ENCODE measurements around the gene INPP5F. TPM values are rescaled to one million over a fixed set of nuclear protein-coding genes. Genes with fewer than 3 reads are reported as not detected.
"Not testable (repeated sequence)": the region's sequence is repeated elsewhere in the genome, so short reads cannot be mapped to it uniquely, and the experiment has no call there.

Gene INPP5F
- total RNA-seq, 1 donor from 2014 or later = 19.0 TPM

DNA sequence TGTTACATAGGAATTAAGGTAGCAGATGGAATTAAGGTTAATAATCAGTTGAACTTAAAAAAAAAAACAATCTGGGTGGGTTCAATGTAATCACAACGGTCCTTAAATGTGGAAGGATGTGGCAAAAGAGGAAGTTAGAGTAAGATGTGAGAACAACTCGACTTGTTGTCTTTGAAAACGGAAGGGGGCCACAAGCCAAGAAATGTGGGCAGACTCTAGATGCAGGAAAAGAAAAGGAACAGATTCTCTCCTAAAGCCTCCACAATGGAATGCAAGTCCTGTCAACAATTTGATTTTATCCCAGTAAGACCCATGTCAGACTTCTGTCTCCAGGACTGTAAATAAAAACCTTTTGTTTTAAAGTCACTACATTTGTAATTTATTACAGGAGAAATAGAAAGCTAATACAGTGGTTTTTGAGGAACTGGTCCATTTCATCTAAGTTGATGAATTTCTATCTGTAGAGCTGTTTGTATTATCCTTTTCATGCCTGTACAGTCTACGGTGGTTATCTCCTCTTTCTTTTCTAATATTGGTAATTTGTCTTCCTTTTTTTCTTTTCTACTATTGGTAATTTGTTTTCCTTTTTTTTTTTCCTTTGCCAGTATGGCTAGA is 138.2 kb downstream of the INPP5F start:
- no peak for DNase-seq (ENCODE audit: low spot score)

DNA sequence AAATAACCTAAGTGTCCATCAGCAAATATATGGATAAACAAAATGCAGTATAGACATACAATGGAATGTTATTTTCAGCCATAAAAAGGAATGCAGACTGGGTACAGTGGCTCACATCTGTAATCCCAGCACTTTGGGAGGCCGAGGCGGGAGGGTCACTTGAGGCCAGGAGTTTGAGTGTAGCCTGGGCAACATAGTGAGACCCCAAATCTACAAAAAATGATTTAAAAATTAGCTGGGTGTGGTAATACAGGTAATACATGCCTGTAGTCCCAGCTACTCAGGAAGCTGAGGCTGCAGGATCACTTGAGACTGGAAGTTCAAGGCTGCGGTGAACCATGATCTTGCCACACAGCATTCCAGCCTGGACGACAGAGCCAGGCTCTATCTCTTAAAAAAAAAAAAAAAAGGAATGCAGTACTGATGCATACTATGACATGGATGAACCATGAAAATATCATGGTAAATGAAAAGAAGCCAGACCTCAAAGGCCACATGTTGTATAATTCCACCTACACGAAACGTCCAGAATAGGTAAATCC is 139.9 kb downstream of the INPP5F start:
- DNase-seq (ENCODE audit: low spot score) = no peak

DNA sequence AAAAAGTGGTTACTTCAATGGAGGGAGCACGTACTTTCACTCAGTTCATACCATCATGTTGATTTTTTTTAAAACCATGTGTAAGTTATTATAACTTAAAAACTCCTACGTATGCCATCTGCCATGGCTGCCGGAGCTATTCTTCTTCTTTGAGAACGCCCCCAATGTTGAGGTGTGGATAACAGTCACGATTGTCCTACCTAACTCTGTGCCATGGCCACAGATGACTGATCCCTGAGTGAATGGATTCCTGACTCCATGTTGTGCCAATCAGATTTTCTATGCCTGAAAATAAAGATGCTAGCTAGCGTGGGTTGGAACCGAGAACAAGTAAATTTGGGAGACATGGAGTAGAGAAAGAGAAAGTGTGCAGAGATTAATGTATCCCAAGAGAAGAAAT is 141.5 kb downstream of the INPP5F start:
- no peak for DNase-seq (ENCODE audit: low spot score)

DNA sequence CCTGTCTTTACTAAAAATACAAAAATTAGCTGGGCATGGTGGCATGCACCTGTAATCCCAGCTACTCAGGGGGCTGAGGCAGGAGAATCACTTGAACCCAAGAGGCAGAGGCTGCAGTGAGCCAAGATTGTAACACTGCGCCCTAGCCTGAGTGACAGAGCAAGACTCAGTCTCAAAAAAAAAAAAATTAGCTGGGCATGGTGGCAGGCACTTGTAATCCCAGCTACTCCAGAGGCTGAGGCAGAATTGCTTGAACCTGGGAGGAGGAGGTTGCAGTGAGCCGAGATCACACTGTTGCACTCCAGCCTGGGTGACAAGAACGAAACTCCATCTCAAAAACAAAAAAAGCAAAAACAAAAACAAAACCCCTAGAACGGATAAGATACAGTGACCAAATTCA is 143.5 kb downstream of the INPP5F start:
- not testable (repeated sequence) for DNase-seq (ENCODE audit: low spot score)

DNA sequence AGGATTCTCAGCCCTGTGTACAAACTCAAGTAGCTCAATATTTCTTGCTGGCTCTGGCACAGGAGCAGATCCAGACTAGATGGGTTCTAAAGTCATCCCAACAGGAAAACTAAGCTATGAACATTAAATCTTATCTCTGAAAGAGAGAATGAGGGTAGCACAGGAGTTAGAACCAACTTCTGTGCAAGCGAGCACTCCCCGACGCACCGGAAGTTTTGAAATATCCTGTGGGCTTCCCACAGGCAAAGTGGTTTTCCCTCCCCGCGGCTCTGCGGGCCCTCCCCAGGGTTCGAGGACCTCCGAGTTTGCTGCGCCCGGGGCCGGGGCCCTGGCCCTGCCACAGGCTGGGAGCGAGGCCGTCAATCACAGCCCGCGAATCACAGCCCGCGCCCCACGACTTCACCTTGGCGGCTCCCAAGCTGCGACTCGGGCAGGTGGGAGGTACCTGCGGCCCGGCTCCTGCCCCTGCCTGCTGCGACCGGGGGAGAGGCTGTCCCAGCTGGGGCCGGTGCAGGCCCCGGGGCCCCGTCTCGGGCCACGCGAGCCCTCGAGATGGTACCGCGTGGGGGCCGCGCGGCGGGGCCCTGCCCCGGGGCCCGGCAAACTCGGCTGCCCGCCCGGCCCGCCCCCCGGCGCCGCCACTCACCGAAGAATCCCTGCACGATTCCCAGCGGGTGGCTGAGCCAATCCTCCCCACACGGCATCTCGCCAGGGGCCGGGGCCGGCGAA is 146.2 kb downstream of the INPP5F start:
- DNase-seq (ENCODE audit: low spot score) = peak; percentile 54

DNA sequence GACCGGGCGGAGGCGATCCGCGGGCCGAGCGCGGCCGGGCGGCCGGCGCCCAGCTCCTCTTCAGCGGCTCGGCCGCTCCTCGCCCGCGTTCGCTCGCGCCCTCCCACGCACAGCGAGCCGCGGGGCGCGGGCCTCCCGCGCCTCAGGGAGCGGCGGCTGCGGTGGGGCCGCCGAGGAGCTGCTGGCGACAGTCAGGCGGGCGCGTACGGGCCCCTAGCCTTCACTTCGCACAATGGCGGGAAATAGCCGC is 146.7 kb downstream of the INPP5F start, which contains the start of gene MCMBP:
MCMBP (minus strand) TSS at position 234 of the 250 bp plus-strand sequence. CDS start 259 bp downstream, outside the sequence.
- DNase-seq (ENCODE audit: low spot score) = no peak

DNA sequence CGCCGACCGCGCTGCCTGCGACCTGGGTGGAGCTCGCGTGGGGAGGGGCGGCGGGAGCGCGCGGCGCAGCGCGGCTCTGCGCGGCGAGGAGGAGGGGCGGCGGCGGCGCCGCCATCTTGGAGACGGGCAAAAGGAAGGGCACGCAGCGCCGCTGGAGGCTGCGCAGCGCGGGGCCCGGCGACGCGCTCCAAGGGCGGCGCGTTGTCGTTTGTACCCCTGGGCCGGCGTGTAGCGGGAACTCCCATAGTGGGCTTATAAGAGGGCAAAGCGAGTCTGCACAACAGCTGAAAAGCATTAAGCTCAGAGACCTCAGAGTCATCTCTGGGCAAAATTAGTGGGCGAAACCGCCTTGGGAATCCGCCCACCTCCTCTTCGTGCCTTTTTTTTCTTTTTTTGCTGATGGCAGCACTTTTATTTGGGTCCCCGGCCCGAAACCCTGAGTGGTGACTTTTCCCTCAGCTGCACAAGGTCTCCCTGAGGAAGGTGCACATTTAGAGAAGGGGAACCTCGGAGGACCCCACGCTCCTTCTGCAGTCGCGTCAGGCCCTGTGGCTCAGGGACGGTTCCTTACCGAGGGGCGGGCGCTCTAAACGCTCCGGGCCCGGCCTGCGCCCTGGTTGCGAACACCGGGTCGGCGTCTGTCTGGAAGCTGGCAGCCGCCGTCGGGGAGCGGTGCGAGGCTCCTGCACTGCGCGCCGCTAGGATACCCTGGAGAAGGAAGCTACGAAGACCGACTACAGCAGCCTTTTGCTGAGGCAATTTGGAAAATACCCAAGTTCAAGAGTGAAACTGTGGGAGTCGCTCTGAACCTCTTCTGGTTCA is 147.2 kb downstream of the INPP5F start:
- peak; percentile 90 for DNase-seq (ENCODE audit: low spot score)

DNA sequence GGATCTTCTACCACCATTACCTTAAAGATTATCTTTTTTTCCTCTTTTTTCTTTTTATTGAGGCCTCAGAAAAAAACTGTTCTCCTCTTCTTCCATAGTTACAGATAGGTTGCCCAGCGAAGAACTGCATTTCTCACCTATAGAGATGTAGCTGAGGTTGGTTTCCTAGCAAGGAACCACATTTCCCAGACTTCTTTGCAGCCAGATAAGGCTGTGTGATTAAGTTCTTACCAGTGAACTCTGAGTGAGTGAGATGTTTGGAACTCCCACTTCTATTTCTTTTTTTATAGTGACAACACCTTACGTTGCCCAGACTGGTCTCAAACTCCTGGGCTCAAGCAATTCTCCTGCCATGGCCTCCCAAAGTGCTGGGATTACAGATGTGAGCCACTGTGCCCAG is 152.7 kb downstream of the INPP5F start:
- no peak for DNase-seq (ENCODE audit: low spot score)

Other genes with a start within 250 kb of the INPP5F start
- gene RGS10, start 183.3 kb upstream of the INPP5F start, total RNA-seq = 24.1 TPM
- gene TIAL1, start 129.1 kb upstream of the INPP5F start, total RNA-seq = 116 TPM
- 46.4 TPM for gene BAG3, start 74.7 kb upstream of the INPP5F start, total RNA-seq
- 48.9 TPM for gene MCMBP, start 146.8 kb downstream of the INPP5F start, total RNA-seq
- 69.6 TPM for gene SEC23IP, start 166.7 kb downstream of the INPP5F start, total RNA-seq